SH-SY5Y (cell line): ENCODE measurements around the gene PPP1R11.

Experiments
- GATA2 ChIP-seq: IDR thresholded peaks from 2 replicates; pipeline ENCODE4 v1.6.1; 2011; ENCODE audit warnings: mild to moderate bottlenecking, low read depth, low read length
- GATA3 ChIP-seq: IDR thresholded peaks from 2 replicates; pipeline ENCODE4 v1.6.1; 2011; ENCODE audit warnings: low read depth, mild to moderate bottlenecking, low read length, moderate library complexity

The PPP1R11 gene

GRCh38 chr6:30047220-30047619 is 19.8 kb upstream of the PPP1R11 start:
- TF ChIP-seq GATA3 (no peak), GATA2 (no peak)

GRCh38 chr6:30053682-30054081 is 13.3 kb upstream of the PPP1R11 start:
- no peak for TF ChIP-seq GATA3
- no peak for TF ChIP-seq GATA2

GRCh38 chr6:30055513-30055912 is 11.5 kb upstream of the PPP1R11 start:
- no peak for TF ChIP-seq GATA3
- TF ChIP-seq GATA2, result no peak

GRCh38 chr6:30060606-30061091 is 6.3 kb upstream of the PPP1R11 start:
- no peak for TF ChIP-seq GATA3
- TF ChIP-seq GATA2, result no peak

GRCh38 chr6:30061092-30061857 is 5.7 kb upstream of the PPP1R11 start, which contains the start of gene POLR1H:
TSS of gene POLR1H (plus strand) at chr6:30061265. CDS start at chr6:30061525, 260 bp downstream.
- TF ChIP-seq GATA2, result no peak
- no peak for TF ChIP-seq GATA3

- TF ChIP-seq GATA2, result no peak
- no peak for TF ChIP-seq GATA3
Measured at GRCh38 chr6:30061858-30062458, 5.0 kb upstream of the PPP1R11 start.

- TF ChIP-seq GATA3, result no peak
- TF ChIP-seq GATA2, result no peak
Measured at GRCh38 chr6:30062471-30063178, 4.4 kb upstream of the PPP1R11 start.

GRCh38 chr6:30063315-30063714 is 3.7 kb upstream of the PPP1R11 start:
- no peak for TF ChIP-seq GATA3
- no peak for TF ChIP-seq GATA2

GRCh38 chr6:30066082-30066481 is 916 bp upstream of the PPP1R11 start:
- TF ChIP-seq GATA2 (no peak), GATA3 (no peak)

GRCh38 chr6:30067460-30068139 is 602 bp downstream of the PPP1R11 start:
- TF ChIP-seq GATA3 (no peak), GATA2 (no peak)

- TF ChIP-seq GATA3 (no peak), GATA2 (no peak)
Measured at GRCh38 chr6:30071081-30071818, 4.3 kb downstream of the PPP1R11 start.

GRCh38 chr6:30071858-30072257 is 4.9 kb downstream of the PPP1R11 start:
- TF ChIP-seq GATA2 (no peak), GATA3 (no peak)

- no peak for TF ChIP-seq GATA3
- no peak for TF ChIP-seq GATA2
Measured at GRCh38 chr6:30073489-30074235, 6.7 kb downstream of the PPP1R11 start.
